H1 (cell line): ENCODE data around the gene MAST2. TPM values are rescaled to one million over a fixed set of nuclear protein-coding genes. Genes with fewer than 3 reads are reported as not detected.
"Not testable (repeated sequence)": the region's sequence is repeated elsewhere in the genome, so short reads cannot be mapped to it uniquely, and the experiment has no call there.

ENCODE experiments used
- CTCF ChIA-PET: fragments of 300-600 bp; sonication (Branson Sonifier 250); formaldehyde crosslinking; loops from one replicate; lab custom pipeline; 2021; ENCODE audit not compliant: partially characterized antibody; lab: Charles Lee
- POLR2A ChIA-PET: fragments of 300-600 bp; sonication (Branson Sonifier 250); formaldehyde crosslinking; loops from one replicate; lab custom pipeline; 2021; ENCODE audit warnings: inconsistent platforms; ENCODE audit not compliant: partially characterized antibody; lab: Charles Lee
- DNase-seq, 2 experiments: peaks; one replicate each; pipeline versions ENCODE4 v3.0.0 to v3.0.0-alpha.2; 2010 to 2022; ENCODE audit warnings: low spot score in 2 of 2, low read depth in 1 of 2, mixed read lengths in 1 of 2
- FAIRE-seq: peaks from 2 replicates; lab custom pipeline; 2011; peaks lifted over from hg19 to GRCh38; lab: Jason Lieb, UNC
- H2AFZ ChIP-seq: 2 replicates; pipeline ENCODE4 v1.8.1; 2012; ENCODE audit warnings: low read length, inconsistent platforms
- H2AK5ac ChIP-seq: 2 replicates; pipeline ENCODE4 v1.6.1; 2013; ENCODE audit warnings: low read depth, low read length
- H2BK120ac ChIP-seq: replicated peaks from 2 replicates; pipeline ENCODE3; 2013; ENCODE audit warnings: low read depth, low read length, inconsistent platforms
- H2BK12ac ChIP-seq: 2 replicates; pipeline ENCODE4 v1.6.1; 2013; ENCODE audit warnings: low read depth, low read length
- H2BK15ac ChIP-seq: 2 replicates; pipeline ENCODE4 v1.6.1; 2013; ENCODE audit warnings: low read length
- H2BK20ac ChIP-seq: 2 replicates; pipeline ENCODE4 v1.6.1; 2013; ENCODE audit warnings: low read length
- H2BK5ac ChIP-seq: 2 replicates; pipeline ENCODE4 v1.6.1; 2013; ENCODE audit warnings: low read depth, low read length
- H3K14ac ChIP-seq: 2 replicates; pipeline ENCODE4 v1.6.1; 2013; ENCODE audit warnings: inconsistent platforms; ENCODE audit not compliant: insufficient read length
- H3K18ac ChIP-seq: 2 replicates; pipeline ENCODE4 v1.6.1; 2013; ENCODE audit warnings: low read length; ENCODE audit errors: extremely low read depth
- H3K23ac ChIP-seq: 2 replicates; pipeline ENCODE4 v1.6.1; 2013; ENCODE audit warnings: inconsistent platforms; ENCODE audit not compliant: insufficient read length
- H3K23me2 ChIP-seq: 2 replicates; pipeline ENCODE4 v1.6.1; 2013; ENCODE audit warnings: low read depth, low read length
- H3K27ac ChIP-seq: 2 replicates; pipeline ENCODE4 v1.6.1; 2011; ENCODE audit warnings: low read depth, low read length, inconsistent platforms
- H3K27me3 ChIP-seq, 4 experiments: replicated peaks in 1 of 4; 1 replicate in 1 of 4; 2 replicates in 3 of 4; pipeline versions ENCODE4 v1.6.1 to v1.8.1; 2011 to 2013; ENCODE audit warnings: low read length in 3 of 4, mild to moderate bottlenecking in 3 of 4, inconsistent platforms in 2 of 4, mixed read lengths in 2 of 4, moderate library complexity in 1 of 4; ENCODE audit not compliant: control insufficient read depth in 3 of 4, insufficient read depth in 3 of 4; ENCODE audit errors: extremely low read depth in 1 of 4
- H3K36me3 ChIP-seq, 4 experiments: 2 replicates each; pipeline versions ENCODE4 v1.6.1 to v1.8.1; 2011 to 2013; ENCODE audit warnings: mild to moderate bottlenecking in 4 of 4, low read length in 3 of 4, moderate library complexity in 2 of 4, control low read depth in 1 of 4, inconsistent platforms in 1 of 4; ENCODE audit not compliant: insufficient read depth in 4 of 4, control insufficient read depth in 2 of 4
- H3K4ac ChIP-seq: replicated peaks from 2 replicates; pipeline ENCODE3; 2013; ENCODE audit warnings: low read length, low read depth, mixed read lengths, inconsistent platforms; ENCODE audit not compliant: insufficient read length
- H3K4me1 ChIP-seq, 4 experiments: replicated peaks in 1 of 4; 1 replicate in 1 of 4; 2 replicates in 3 of 4; pipeline versions ENCODE4 v1.6.1 to v1.8.1; 2011 to 2013; ENCODE audit warnings: low read length in 3 of 4, inconsistent platforms in 2 of 4, mixed read lengths in 1 of 4; ENCODE audit not compliant: insufficient read depth in 4 of 4, control insufficient read depth in 3 of 4
- H3K4me2 ChIP-seq, 2 experiments: 2 replicates each; pipeline versions ENCODE4 v1.6.1 to v1.8.1; 2011 to 2013; ENCODE audit warnings: low read depth in 2 of 2, low read length in 2 of 2, control low read depth in 1 of 2, inconsistent platforms in 1 of 2, mild to moderate bottlenecking in 1 of 2; ENCODE audit not compliant: insufficient read depth in 1 of 2
- H3K4me3 ChIP-seq, 4 experiments: fragments of 200-600, 300-600 bp in 1 of 4; sonication (generic), shearing (Covaris generic), sonication (Bioruptor Twin) in 1 of 4; 2 replicates each; pipeline versions ENCODE4 v1.5.1 to v1.8.1; 2011 to 2016; ENCODE audit warnings: low read length in 4 of 4, low read depth in 3 of 4, control low read depth in 2 of 4, inconsistent platforms in 2 of 4, mild to moderate bottlenecking in 2 of 4, mixed read lengths in 1 of 4, moderate library complexity in 1 of 4; ENCODE audit not compliant: insufficient read depth in 2 of 4; ENCODE audit errors: extremely low read depth in 1 of 4
- H3K56ac ChIP-seq: replicated peaks from 2 replicates; pipeline ENCODE3; 2013; ENCODE audit warnings: low read depth, mild to moderate bottlenecking, mixed read lengths, low read length, inconsistent platforms; ENCODE audit not compliant: insufficient read length
- H3K79me1 ChIP-seq: 2 replicates; pipeline ENCODE4 v1.6.1; 2013; ENCODE audit warnings: low read depth, low read length, control low read depth
- H3K79me2 ChIP-seq, 2 experiments: 2 replicates each; pipeline versions ENCODE4 v1.6.1 to v1.8.1; 2012 to 2013; ENCODE audit warnings: low read length in 2 of 2, mild to moderate bottlenecking in 2 of 2, inconsistent platforms in 1 of 2; ENCODE audit not compliant: insufficient read depth in 2 of 2, control insufficient read depth in 1 of 2
- H3K9ac ChIP-seq, 4 experiments: replicated peaks in 1 of 4; 1 replicate in 1 of 4; 2 replicates in 3 of 4; pipeline versions ENCODE4 v1.6.1 to v1.8.1; 2011 to 2013; ENCODE audit warnings: low read depth in 3 of 4, low read length in 3 of 4, control low read depth in 2 of 4, mild to moderate bottlenecking in 2 of 4, moderate library complexity in 2 of 4, inconsistent platforms in 1 of 4; ENCODE audit errors: extremely low read depth in 1 of 4
- H3K9me3 ChIP-seq, 2 experiments: 2 replicates each; pipeline versions ENCODE4 v1.6.1 to v1.8.1; 2012 to 2013; ENCODE audit warnings: mild to moderate bottlenecking in 2 of 2, moderate library complexity in 2 of 2, control low read depth in 1 of 2, inconsistent platforms in 1 of 2, low read depth in 1 of 2, low read length in 1 of 2, mixed read lengths in 1 of 2; ENCODE audit not compliant: insufficient read depth in 2 of 2
- H4K20me1 ChIP-seq, 2 experiments: replicated peaks in 1 of 2; 2 replicates each; pipeline versions ENCODE3 to v1.8.1; 2011 to 2013; ENCODE audit warnings: inconsistent platforms in 2 of 2, low read length in 2 of 2, mild to moderate bottlenecking in 1 of 2; ENCODE audit not compliant: insufficient read depth in 2 of 2, control insufficient read depth in 1 of 2
- H4K5ac ChIP-seq: 2 replicates; pipeline ENCODE4 v1.6.1; 2013; ENCODE audit warnings: low read length, low read depth, mixed read lengths, inconsistent platforms; ENCODE audit not compliant: insufficient read length
- H4K8ac ChIP-seq: 2 replicates; pipeline ENCODE4 v1.8.0; 2013; ENCODE audit warnings: mild to moderate bottlenecking, moderate library complexity, low read length, inconsistent platforms; ENCODE audit not compliant: insufficient read depth; ENCODE audit errors: extremely low read depth
- H4K91ac ChIP-seq: replicated peaks from 2 replicates; pipeline ENCODE3; 2013; ENCODE audit warnings: low read length, mixed read lengths, inconsistent platforms; ENCODE audit not compliant: insufficient read length
- MAFK ChIP-seq: IDR thresholded peaks from 2 replicates; pipeline ENCODE4 v1.6.1; 2012; ENCODE audit warnings: low read depth, mild to moderate bottlenecking, improper control_type of control experiment, low read length
- WGBS, 2 experiments: shearing (Covaris generic) in 1 of 2; methylation state at CpG; one replicate each; pipeline versions ENCODE4 v1.1.6 to v1.1.7; 2013 to 2015; ENCODE audit warnings: low lambda C conversion rate in 2 of 2, mixed read lengths in 2 of 2, inconsistent platforms in 1 of 2, low coverage in 1 of 2, missing lambda C conversion rate in 1 of 2; ENCODE audit not compliant: insufficient replicate concordance in 2 of 2, insufficient coverage in 1 of 2, insufficient read length in 1 of 2; ENCODE audit errors: extremely low coverage in 1 of 2, missing lambda C conversion rate in 1 of 2; 5-methylcytosine and 5-hydroxymethylcytosine counted together
- polyA plus RNA-seq, 7 experiments: library from polyadenylated mRNA; depleted of rRNA in 3 of 7; stranded (reverse) in 5 of 7; unstranded in 2 of 7; fragments of >200 nt in 5 of 7; fragments of 200-250 nt in 2 of 7; gene quantifications; 1 replicate in 5 of 7; 2 replicates in 1 of 7; 4 replicates in 1 of 7; pipeline versions ENCODE4 v1.2.1 to v1.2.3, GENCODE V29; 2011 to 2013; ENCODE audit warnings: missing spikeins in 2 of 7, mixed read lengths in 2 of 7
- total RNA-seq: library from RNA; stranded (reverse); fragmentation: NEBNext Ultra II Directional; extraction: Animal tissue kit (Norgen Biotek cat#: 25700); gene quantifications from 2 replicates; pipeline ENCODE4 v1.2.1, GENCODE V29; 2021

The MAST2 gene
- total and polyA plus RNA-seq, 2 of the 8 experiments (the other 6 are each of a cell fraction or from before 2014, with no cell fraction given): 20.5 to 35.4 TPM

DNA sequence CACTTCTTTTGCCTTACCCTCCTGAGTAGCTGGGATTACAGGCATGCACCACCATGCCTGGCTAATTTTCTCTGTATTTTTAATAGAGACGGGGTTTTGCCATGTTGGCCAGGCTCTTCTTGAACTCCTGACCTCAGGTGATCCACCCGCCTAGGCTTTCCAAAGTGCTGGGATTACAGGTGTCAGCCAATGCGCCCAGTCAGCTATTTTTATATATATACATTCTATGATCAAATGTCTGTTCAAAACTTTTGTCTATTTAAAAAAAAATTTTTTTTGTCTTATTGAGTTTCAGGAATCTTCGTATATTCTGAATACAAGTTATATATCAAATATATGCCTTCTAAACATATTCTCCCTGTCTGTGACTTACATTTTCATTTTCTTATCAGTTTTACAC is 34.9 kb downstream of the MAST2 start:
- CTCF ChIA-PET: interaction anchor here (0.6 kb wide), 1 partner anchor 38 kb away, joined by 3 read pairs; no protein-coding TSS in a partner anchor

More for the DNA sequence above, 34.9 kb downstream of the MAST2 start:
- H2BK5ac ChIP-seq, H3K23me2 ChIP-seq, POLR2A ChIA-PET, H3K4me3 ChIP-seq, H3K4ac ChIP-seq, H4K8ac ChIP-seq, H2BK20ac ChIP-seq, H3K18ac ChIP-seq, H2AFZ ChIP-seq, H4K91ac ChIP-seq, H3K9ac ChIP-seq, H3K27ac ChIP-seq, FAIRE-seq, H3K14ac ChIP-seq, H3K23ac ChIP-seq, H3K4me2 ChIP-seq, H4K5ac ChIP-seq, H3K36me3 ChIP-seq, DNase-seq, H3K79me2 ChIP-seq, H3K79me1 ChIP-seq, H3K9me3 ChIP-seq, H2AK5ac ChIP-seq, H3K27me3 ChIP-seq, H2BK15ac ChIP-seq, H2BK120ac ChIP-seq, H2BK12ac ChIP-seq, H4K20me1 ChIP-seq, H3K56ac ChIP-seq, H3K4me1 ChIP-seq: not testable (repeated sequence)
- TF ChIP-seq MAFK: peak; percentile 50; the same call in 1 of the 2 replicates
- 86% methylated on average over 4 of the region's 4 CpGs; no CpG with 5 or more reads in 1 of the 2 experiments for WGBS, 2 experiments
